ENCODE data around the gene CADPS.

The CADPS gene

GRCh38 chr3:62669161-62669560, 206.1 kb downstream of the CADPS start:
- H3K9me2 ChIP-seq (ENCODE audit: low read depth, low read length): no peaks in the 10 kb centered on the region
- no peak overlapping the region for H3K27ac ChIP-seq (ENCODE audit: low read depth, low read length, poor library complexity, severe bottlenecking)
- no peaks in the 10 kb centered on the region for H3K9me3 ChIP-seq (ENCODE audit: low read length)
- peaks cover 82% of the 10 kb centered on the region for H3K4me1 ChIP-seq (ENCODE audit: insufficient read depth, low read length, severe bottlenecking)
- H3K27me3 ChIP-seq (ENCODE audit: insufficient read depth, low read length): no peaks in the 10 kb centered on the region
- H3K79me2 ChIP-seq (ENCODE audit: insufficient read depth, low read length): no peaks in the 10 kb centered on the region
- no peak overlapping the region for H3K4me3 ChIP-seq (ENCODE audit: low read depth, low read length, poor library complexity, severe bottlenecking)
- H3K9ac ChIP-seq (ENCODE audit: low read length): no peak overlapping the region
- H2AFZ ChIP-seq (ENCODE audit: low read length): no peak overlapping the region
- no peaks in the 10 kb centered on the region for H3F3A ChIP-seq (ENCODE audit: insufficient read depth, low read length)
- H3K36me3 ChIP-seq (ENCODE audit: insufficient read depth, low read length): no peaks in the 10 kb centered on the region
- H3K4me2 ChIP-seq (ENCODE audit: low read length): no peak overlapping the region
- TF ChIP-seq, protein P1, sequence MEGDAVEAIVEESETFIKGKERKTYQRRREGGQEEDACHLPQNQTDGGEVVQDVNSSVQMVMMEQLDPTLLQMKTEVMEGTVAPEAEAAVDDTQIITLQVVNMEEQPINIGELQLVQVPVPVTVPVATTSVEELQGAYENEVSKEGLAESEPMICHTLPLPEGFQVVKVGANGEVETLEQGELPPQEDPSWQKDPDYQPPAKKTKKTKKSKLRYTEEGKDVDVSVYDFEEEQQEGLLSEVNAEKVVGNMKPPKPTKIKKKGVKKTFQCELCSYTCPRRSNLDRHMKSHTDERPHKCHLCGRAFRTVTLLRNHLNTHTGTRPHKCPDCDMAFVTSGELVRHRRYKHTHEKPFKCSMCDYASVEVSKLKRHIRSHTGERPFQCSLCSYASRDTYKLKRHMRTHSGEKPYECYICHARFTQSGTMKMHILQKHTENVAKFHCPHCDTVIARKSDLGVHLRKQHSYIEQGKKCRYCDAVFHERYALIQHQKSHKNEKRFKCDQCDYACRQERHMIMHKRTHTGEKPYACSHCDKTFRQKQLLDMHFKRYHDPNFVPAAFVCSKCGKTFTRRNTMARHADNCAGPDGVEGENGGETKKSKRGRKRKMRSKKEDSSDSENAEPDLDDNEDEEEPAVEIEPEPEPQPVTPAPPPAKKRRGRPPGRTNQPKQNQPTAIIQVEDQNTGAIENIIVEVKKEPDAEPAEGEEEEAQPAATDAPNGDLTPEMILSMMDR (IDR thresholded peaks at IDR 0.05; ENCODE audit: low read length): no peak
- no peak for TF ChIP-seq EZH2 (IDR thresholded peaks at IDR 0.05; ENCODE audit: borderline replicate concordance, low read length)
- no peaks in the 10 kb centered on the region for H4K20me1 ChIP-seq (ENCODE audit: insufficient read depth, low read length)

GRCh38 chr3:62667714-62668113, 207.5 kb downstream of the CADPS start:
- no peak overlapping the region for H3K4me3 ChIP-seq (ENCODE audit: low read depth, low read length, poor library complexity, severe bottlenecking)
- H3K27me3 ChIP-seq (ENCODE audit: insufficient read depth, low read length): no peaks in the 10 kb centered on the region
- no peak overlapping the region for H2AFZ ChIP-seq (ENCODE audit: low read length)
- H3K9ac ChIP-seq (ENCODE audit: low read length): no peak overlapping the region
- H3K4me2 ChIP-seq (ENCODE audit: low read length): peak overlapping the region; percentile 7; the same call in 1 of the 2 replicates
- no peaks in the 10 kb centered on the region for H4K20me1 ChIP-seq (ENCODE audit: insufficient read depth, low read length)
- no peaks in the 10 kb centered on the region for H3K79me2 ChIP-seq (ENCODE audit: insufficient read depth, low read length)
- peak overlapping the region; percentile 52 for H3K27ac ChIP-seq (ENCODE audit: low read depth, low read length, poor library complexity, severe bottlenecking)
- H3K9me3 ChIP-seq (ENCODE audit: low read length): no peaks in the 10 kb centered on the region
- H3K9me2 ChIP-seq (ENCODE audit: low read depth, low read length): no peaks in the 10 kb centered on the region
- no peaks in the 10 kb centered on the region for H3K36me3 ChIP-seq (ENCODE audit: insufficient read depth, low read length)
- TF ChIP-seq, protein P1 (IDR thresholded peaks at IDR 0.05; ENCODE audit: low read length): peak; percentile 67
- TF ChIP-seq EZH2 (IDR thresholded peaks at IDR 0.05; ENCODE audit: borderline replicate concordance, low read length): no peak
- no peaks in the 10 kb centered on the region for H3F3A ChIP-seq (ENCODE audit: insufficient read depth, low read length)
- peaks cover 67% of the 10 kb centered on the region for H3K4me1 ChIP-seq (ENCODE audit: insufficient read depth, low read length, severe bottlenecking)

GRCh38 chr3:62665627-62666437, 209.4 kb downstream of the CADPS start:
- H3K27ac ChIP-seq (ENCODE audit: low read depth, low read length, poor library complexity, severe bottlenecking): peak overlapping the region; percentile 52
- H3K4me1 ChIP-seq (ENCODE audit: insufficient read depth, low read length, severe bottlenecking): peaks cover 50% of the 10 kb centered on the region
- H4K20me1 ChIP-seq (ENCODE audit: insufficient read depth, low read length): no peaks in the 10 kb centered on the region
- TF ChIP-seq, protein P1 (IDR thresholded peaks at IDR 0.05; ENCODE audit: low read length): peak; percentile 98
- no peak for TF ChIP-seq EZH2 (IDR thresholded peaks at IDR 0.05; ENCODE audit: borderline replicate concordance, low read length)
- no peaks in the 10 kb centered on the region for H3K9me2 ChIP-seq (ENCODE audit: low read depth, low read length)
- no peaks in the 10 kb centered on the region for H3K27me3 ChIP-seq (ENCODE audit: insufficient read depth, low read length)
- no peaks in the 10 kb centered on the region for H3K9me3 ChIP-seq (ENCODE audit: low read length)
- H2AFZ ChIP-seq (ENCODE audit: low read length): no peak overlapping the region
- H3K36me3 ChIP-seq (ENCODE audit: insufficient read depth, low read length): no peaks in the 10 kb centered on the region
- H3F3A ChIP-seq (ENCODE audit: insufficient read depth, low read length): no peaks in the 10 kb centered on the region
- peak overlapping the region; percentile 11 for H3K4me3 ChIP-seq (ENCODE audit: low read depth, low read length, poor library complexity, severe bottlenecking)
- H3K79me2 ChIP-seq (ENCODE audit: insufficient read depth, low read length): no peaks in the 10 kb centered on the region
- H3K9ac ChIP-seq (ENCODE audit: low read length): peak overlapping the region; percentile 39; the same call in 1 of the 2 replicates
- peak overlapping the region; percentile 50 for H3K4me2 ChIP-seq (ENCODE audit: low read length)

Measured in OCI-LY1 (cell line).